ENCODE results near the gene RAB44. TPM values are rescaled to one million over a fixed set of nuclear protein-coding genes. Genes with fewer than 3 reads are reported as not detected.

Gene RAB44
- polyA plus RNA-seq, 1 experiment, result 0.04 TPM

GRCh38 chr6:36699348-36699747 is 1.7 kb downstream of the RAB44 start:
- no peak overlapping the region for H3K4me3 ChIP-seq (ENCODE audit: low read depth, low read length)
- H3K36me3 ChIP-seq (ENCODE audit: control insufficient read depth, insufficient read depth, low read length), result no peaks in the 10 kb centered on the region
- H3K27me3 ChIP-seq (ENCODE audit: control insufficient read depth, insufficient read depth, low read length), result no peaks in the 10 kb centered on the region
- POLR2A ChIA-PET, result no interaction called here
- no peak for DNase-seq (ENCODE audit: low read depth)
- CTCF ChIA-PET, result interaction anchor here (1.0 kb wide), 1 partner anchor 19 kb away, joined by 3 read pairs; no protein-coding TSS in a partner anchor
- TF ChIP-seq CTCF (IDR thresholded peaks at IDR 0.05; ENCODE audit: insufficient read depth, low read depth, low read length), result no peak

GRCh38 chr6:36700071-36700812 is 2.6 kb downstream of the RAB44 start:
- Histone ChIP-seq H3K36me3 (ENCODE audit: control insufficient read depth, insufficient read depth, low read length) (no peaks in the 10 kb centered on the region), H3K4me3 (ENCODE audit: low read depth, low read length) (no peak overlapping the region), H3K27me3 (ENCODE audit: control insufficient read depth, insufficient read depth, low read length) (no peaks in the 10 kb centered on the region)
- CTCF ChIA-PET, result interaction anchor here (1.0 to 1.3 kb wide), 2 partner anchors 8 to 85 kb away, joined by 3 read pairs; no protein-coding TSS in a partner anchor
- DNase-seq (ENCODE audit: low read depth), result no peak
- no peak for TF ChIP-seq CTCF (IDR thresholded peaks at IDR 0.05; ENCODE audit: insufficient read depth, low read depth, low read length)
- POLR2A ChIA-PET, result no interaction called here

GRCh38 chr6:36700831-36701230 is 3.2 kb downstream of the RAB44 start:
- H3K4me3 ChIP-seq (ENCODE audit: low read depth, low read length), result no peak overlapping the region
- no peaks in the 10 kb centered on the region for H3K36me3 ChIP-seq (ENCODE audit: control insufficient read depth, insufficient read depth, low read length)
- POLR2A ChIA-PET, result no interaction called here
- H3K27me3 ChIP-seq (ENCODE audit: control insufficient read depth, insufficient read depth, low read length), result no peaks in the 10 kb centered on the region
- DNase-seq (ENCODE audit: low read depth), result no peak
- TF ChIP-seq CTCF (IDR thresholded peaks at IDR 0.05; ENCODE audit: insufficient read depth, low read depth, low read length), result no peak
- CTCF ChIA-PET, result interaction anchor here (1.0 to 1.3 kb wide), 2 partner anchors 8 to 86 kb away, joined by 3 read pairs; no protein-coding TSS in a partner anchor

GRCh38 chr6:36701401-36701991 is 3.9 kb downstream of the RAB44 start:
- CTCF ChIA-PET, result interaction anchor here (1.1 to 1.3 kb wide), 3 partner anchors 9 to 86 kb away, joined by 3 read pairs; no protein-coding TSS in a partner anchor
- no peak for TF ChIP-seq CTCF (IDR thresholded peaks at IDR 0.05; ENCODE audit: insufficient read depth, low read depth, low read length)
- H3K27me3 ChIP-seq (ENCODE audit: control insufficient read depth, insufficient read depth, low read length), result no peaks in the 10 kb centered on the region
- DNase-seq (ENCODE audit: low read depth), result no peak
- no peak overlapping the region for H3K4me3 ChIP-seq (ENCODE audit: low read depth, low read length)
- POLR2A ChIA-PET, result no interaction called here
- H3K36me3 ChIP-seq (ENCODE audit: control insufficient read depth, insufficient read depth, low read length), result no peaks in the 10 kb centered on the region

GRCh38 chr6:36702656-36703055 is 5.0 kb downstream of the RAB44 start:
- TF ChIP-seq CTCF (IDR thresholded peaks at IDR 0.05; ENCODE audit: insufficient read depth, low read depth, low read length), result no peak
- ChIA-PET POLR2A (no interaction called here), CTCF (interaction anchor here (1.2 kb wide), 1 partner anchor 21 kb away, joined by 3 read pairs; no protein-coding TSS in a partner anchor)
- DNase-seq (ENCODE audit: low read depth), result no peak
- Histone ChIP-seq H3K4me3 (ENCODE audit: low read depth, low read length) (no peak overlapping the region), H3K27me3 (ENCODE audit: control insufficient read depth, insufficient read depth, low read length) (no peaks in the 10 kb centered on the region), H3K36me3 (ENCODE audit: control insufficient read depth, insufficient read depth, low read length) (no peaks in the 10 kb centered on the region)
